Dedifferentiated amniotic fluid mesenchymal stem cell (primary cell): ENCODE results near the gene ALOX5.
"Not testable (repeated sequence)": the region's sequence is repeated elsewhere in the genome, so short reads cannot be mapped to it uniquely, and the experiment has no call there.

ENCODE experiments used
- DNase-seq: peaks from one replicate; pipeline ENCODE4 v3.0.0-alpha.2; 2016; ENCODE audit errors: extremely low spot score

The ALOX5 gene

DNA sequence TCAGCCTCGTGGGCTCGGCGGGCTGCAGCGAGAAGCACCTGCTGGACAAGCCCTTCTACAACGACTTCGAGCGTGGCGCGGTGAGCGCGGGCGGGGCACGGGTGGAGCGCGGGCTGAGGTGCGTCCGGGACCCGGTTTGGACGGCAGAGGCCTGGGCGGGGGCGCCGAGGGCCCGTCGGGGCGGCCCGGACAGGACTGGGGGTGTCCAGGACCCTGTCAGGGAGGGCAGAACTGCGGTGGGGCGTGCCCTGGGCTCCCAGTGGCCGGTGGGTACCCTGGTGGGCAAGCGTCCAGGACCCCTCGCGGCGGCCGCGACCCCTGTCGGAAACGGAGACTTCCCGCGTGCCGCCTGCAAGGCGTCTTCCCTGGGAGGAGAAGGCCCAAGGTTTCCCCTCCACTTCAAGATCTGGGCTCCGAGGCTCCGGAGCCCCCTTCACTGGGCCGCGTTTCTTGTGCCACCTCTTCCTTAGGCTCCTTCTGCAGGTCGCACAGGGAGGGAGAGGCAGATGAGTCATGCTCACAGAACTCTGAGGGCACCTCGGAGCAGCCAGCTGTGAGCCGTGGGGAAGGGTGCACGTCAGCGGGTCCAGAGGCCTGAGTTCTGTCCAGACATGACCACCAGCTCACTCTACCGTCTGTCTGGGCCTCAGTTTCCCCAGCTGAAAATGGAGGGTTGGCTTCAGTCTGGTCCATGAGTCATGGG is 485 bp downstream of the ALOX5 start:
- no peak for DNase-seq

- no peak for DNase-seq
Measured at GRCh38 chr10:45375101-45375500, 1.1 kb downstream of the ALOX5 start.

DNA sequence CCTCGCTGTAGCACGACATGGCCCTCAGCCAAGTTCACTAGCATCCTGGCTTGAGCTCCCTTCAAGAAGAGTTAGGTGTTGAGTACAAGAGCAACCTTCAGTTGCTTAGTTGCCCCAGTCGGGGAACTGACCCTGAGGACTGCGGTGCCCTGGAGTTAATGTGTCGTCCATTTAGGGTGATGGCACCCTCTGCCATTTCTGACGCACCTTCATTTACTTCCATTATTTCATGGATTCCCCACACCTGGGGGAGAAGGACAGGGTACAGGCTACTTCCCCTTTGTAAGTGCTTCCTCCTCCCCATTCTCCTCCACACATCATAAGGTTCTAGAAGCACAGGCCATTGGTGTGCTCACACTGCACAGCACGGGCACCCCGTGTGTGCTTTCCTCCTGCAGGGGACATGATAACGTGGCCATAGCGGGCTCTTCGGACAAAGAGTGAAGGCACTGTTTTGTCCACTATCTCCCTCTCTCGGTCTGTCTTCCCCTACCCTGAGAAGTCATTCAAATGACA is 1.8 kb downstream of the ALOX5 start:
- DNase-seq, result no peak

DNA sequence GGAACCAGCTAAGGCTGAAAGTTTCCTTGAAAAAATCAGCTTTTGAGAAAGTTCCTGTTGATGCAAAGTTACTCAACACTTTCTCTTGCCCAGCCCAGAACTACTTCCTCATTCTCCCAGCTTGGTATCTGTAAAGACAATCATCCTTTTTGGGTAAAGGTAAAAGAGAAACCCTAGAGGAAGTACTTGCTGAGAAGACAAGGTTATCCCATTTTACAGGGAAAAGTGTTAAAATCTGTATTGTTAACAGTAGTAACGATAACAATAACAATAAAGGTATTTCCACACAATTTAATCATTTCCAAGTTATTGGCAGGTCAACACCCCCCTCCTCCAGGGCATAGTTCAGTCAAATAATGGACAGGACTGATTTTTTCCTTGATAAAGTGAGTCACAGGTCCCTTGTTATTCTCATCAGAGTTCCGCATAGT is 2.4 kb downstream of the ALOX5 start:
- no peak for DNase-seq

- no peak for DNase-seq
Measured at GRCh38 chr10:45377321-45377720, 3.3 kb downstream of the ALOX5 start.

DNA sequence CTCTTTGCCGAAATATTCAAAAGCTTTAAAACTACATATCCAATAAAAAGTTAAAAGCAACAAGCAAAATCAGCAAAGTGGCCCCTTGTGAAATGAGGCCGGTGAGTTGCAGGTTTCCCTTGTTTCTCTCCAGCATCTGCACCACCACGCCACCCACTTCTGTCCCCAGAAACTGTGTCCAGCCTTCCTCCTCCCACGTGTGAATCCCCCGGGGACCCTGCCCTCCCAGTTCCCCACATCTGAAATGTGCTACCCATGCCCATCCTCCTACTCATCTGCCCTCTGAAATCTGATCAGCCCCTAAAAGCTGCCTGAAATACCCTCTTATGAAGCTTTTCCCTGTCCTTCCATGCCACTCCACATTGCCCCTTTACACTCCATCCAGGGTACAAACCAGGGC is 3.8 kb downstream of the ALOX5 start:
- DNase-seq, result no peak

- DNase-seq, result no peak
Measured at GRCh38 chr10:45378914-45379726, 5.1 kb downstream of the ALOX5 start.

GRCh38 chr10:45379891-45380540 is 6.0 kb downstream of the ALOX5 start:
- DNase-seq, result no peak

- no peak for DNase-seq
Measured at GRCh38 chr10:45380903-45381620, 7.0 kb downstream of the ALOX5 start.

DNA sequence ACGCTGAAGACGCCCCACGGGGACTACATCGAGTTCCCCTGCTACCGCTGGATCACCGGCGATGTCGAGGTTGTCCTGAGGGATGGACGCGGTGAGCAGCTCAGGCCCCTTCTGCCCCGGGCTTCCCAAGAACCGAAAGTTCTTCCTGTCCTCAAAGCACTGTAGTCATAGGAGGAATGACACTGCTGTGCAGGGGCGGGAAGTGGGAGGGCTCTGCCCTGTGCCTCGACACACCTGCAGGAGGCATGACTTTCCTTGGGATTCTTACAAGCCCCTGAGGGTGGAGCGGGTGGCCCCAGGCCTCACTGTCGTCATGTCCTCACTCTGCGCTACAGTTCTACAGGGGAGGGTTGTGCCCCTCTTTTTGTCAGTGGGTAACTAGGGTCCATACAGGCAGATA is 8.6 kb downstream of the ALOX5 start:
- no peak for DNase-seq

DNA sequence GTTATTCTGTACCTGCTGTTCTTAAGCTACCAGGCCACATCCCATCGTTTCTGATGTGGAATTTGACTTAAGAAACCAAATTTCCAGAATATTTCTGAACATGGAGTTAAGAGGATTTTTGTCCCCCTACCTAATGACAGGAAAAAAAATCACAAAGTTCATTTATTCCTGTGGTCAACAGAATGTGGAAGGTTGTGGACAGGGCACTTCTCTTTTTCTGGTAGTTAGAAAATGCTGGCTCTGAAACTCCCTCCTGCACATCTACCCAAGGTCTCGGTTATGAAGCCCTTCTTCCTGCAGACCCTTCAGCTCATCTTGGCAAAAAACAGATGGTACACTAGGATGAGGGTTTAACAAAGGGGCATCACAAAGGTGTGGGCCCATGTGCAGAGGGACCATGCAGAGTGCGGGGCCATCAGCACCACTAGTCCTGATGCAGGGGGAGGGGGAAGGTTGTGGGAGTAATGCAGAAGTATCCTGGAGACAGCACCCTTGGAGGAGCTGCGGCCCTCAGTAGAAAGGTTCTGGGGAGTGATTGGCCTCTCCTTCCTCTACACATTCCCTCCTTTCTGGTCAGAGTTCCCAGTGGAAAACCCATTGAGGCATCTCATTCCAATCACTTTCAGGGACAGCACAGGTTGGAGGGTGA is 9.8 kb downstream of the ALOX5 start:
- no peak for DNase-seq

GRCh38 chr10:45386657-45387056 is 12.6 kb downstream of the ALOX5 start:
- DNase-seq, result no peak

DNA sequence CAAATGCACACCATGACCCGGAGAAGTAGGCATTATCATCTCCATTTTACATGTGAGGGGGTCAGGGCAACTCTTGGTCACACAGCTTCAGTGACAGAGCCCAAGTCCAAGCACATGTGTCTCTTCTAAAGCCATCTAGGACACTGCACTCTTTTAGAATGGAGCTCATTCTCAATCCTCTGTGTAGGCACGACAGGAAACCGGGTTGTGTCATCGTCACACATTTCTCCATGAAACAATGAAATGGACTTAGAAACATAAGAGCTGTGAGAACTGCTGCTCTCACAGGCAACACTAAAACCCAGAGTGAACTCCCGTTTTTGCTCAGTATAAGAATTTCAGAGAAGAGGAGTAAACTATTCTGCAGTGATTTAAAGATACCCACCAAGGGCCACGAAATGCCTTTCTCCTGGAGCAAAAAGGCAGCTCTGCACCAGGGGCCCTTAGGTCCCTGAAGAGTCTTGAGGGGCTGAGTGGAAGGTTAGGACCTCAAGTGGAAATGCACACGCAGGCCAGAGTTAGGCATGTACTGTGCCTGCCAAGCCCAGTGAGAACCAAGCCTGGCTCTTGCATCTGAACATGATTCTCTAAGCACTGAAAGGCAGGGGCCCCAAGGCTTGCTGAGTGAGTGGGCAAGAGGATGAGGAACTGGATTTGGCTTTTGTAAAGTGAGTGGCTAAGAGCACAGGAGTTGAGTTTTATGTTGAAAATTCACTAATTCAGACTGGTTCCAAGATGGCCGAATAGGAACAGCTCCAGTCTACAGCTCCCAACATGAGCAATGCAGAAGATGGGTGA is 13.3 kb downstream of the ALOX5 start:
- no peak for DNase-seq

DNA sequence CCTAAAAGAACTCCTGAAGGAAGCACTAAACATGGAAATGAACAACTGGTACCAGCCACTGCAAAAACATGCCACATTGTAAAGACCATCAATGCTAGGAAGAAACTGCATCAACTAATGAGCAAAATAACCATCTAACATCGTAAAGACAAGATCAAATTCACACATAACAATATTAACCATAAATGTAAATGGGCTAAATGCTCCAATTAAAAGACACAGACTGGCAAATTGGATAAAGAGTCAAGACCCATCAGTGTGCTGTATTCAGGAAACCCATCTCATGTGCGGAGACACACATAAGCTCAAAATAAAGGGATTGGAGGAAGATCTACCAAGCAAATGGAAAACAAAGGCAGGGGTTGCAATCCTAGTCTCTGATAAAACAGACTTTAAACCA is 15.7 kb downstream of the ALOX5 start:
- DNase-seq, result not testable (repeated sequence)

DNA sequence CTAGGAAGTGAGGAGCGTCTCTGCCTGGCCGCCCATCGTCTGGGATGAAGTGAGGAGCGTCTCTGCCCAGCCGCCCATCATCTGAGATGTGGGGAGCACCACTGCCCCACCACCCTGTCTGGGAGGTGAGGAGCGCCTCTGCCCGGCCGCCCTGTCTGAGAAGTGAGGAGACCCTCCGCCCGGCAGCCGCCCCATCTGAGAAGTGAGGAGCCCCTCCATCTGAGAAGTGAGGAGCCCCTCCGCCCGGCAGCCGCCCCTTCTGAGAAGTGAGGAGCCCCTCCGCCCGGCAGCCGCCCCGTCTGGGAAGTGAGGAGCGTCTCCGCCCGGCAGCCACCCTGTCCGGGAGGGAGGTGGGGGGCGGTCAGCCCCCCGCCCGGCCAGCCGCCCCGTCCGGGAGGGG is 17.6 kb downstream of the ALOX5 start:
- DNase-seq, result not testable (repeated sequence)

- DNase-seq, result no peak
Measured at GRCh38 chr10:45395554-45395953, 21.5 kb downstream of the ALOX5 start.

- no peak for DNase-seq
Measured at GRCh38 chr10:45398595-45398994, 24.6 kb downstream of the ALOX5 start.

DNA sequence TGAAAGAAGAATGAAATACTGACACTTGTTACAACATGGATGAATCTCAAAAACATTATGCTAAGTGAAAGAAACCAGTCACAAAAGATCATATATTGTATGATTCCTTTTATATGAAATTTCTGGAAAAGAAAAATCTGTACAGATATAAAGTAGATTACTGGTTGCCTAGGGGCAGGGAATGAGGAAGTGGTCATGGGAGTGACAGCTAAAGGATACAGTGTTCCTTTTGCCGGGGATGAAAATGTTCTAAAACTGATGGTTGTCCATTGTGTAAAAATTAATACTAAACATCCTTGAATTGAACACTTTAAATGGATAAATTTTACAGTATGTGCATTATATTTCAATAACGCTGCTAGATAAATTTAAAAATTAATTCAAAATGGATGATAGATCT is 25.1 kb downstream of the ALOX5 start:
- no peak for DNase-seq

- DNase-seq, result no peak
Measured at GRCh38 chr10:45403151-45403550, 29.1 kb downstream of the ALOX5 start.

GRCh38 chr10:45404087-45404769 is 30.2 kb downstream of the ALOX5 start:
- DNase-seq, result no peak
